ENCODE data around the gene PRR16.

The PRR16 gene

GRCh38 chr5:120614531-120615180, 150.6 kb downstream of the PRR16 start:
- Histone ChIP-seq H3K4me3 (IDR thresholded peaks at IDR 0.05; ENCODE audit: insufficient read depth, low read depth, low read length) (no peak overlapping the region), H3K4me2 (no peak overlapping the region), H3K79me2 (ENCODE audit: insufficient read depth, low read depth) (no peaks in the 10 kb centered on the region)

GRCh38 chr5:120615967-120616645, 152.0 kb downstream of the PRR16 start:
- Histone ChIP-seq H4K20me1 (ENCODE audit: insufficient read depth) (no peaks in the 10 kb centered on the region), H3K4me2 (no peak overlapping the region), H3K27ac (no peak overlapping the region), H3K27me3 (ENCODE audit: insufficient read depth, low read depth) (no peaks in the 10 kb centered on the region), H3K4me1 (ENCODE audit: low read depth, poor library complexity, severe bottlenecking) (no peaks in the 10 kb centered on the region), H3K9ac (no peak overlapping the region), H2AFZ (ENCODE audit: low read depth) (no peak overlapping the region), H3K36me3 (ENCODE audit: insufficient read depth) (no peaks in the 10 kb centered on the region; the same call in 1 of the 2 replicates), H3K4me3 (IDR thresholded peaks at IDR 0.05; ENCODE audit: insufficient read depth, low read depth, low read length) (no peak overlapping the region), H3K79me2 (ENCODE audit: insufficient read depth, low read depth) (no peaks in the 10 kb centered on the region)
- no peak for TF ChIP-seq CTCF (conservative IDR thresholded peaks at IDR 0.05; ENCODE audit: low read depth, low read length)

More at GRCh38 chr5:120614531-120615180, 150.6 kb downstream of the PRR16 start:
- Histone ChIP-seq H2AFZ (ENCODE audit: low read depth) (no peak overlapping the region), H3K27me3 (ENCODE audit: insufficient read depth, low read depth) (no peaks in the 10 kb centered on the region), H3K9ac (no peak overlapping the region), H4K20me1 (ENCODE audit: insufficient read depth) (no peaks in the 10 kb centered on the region), H3K4me1 (ENCODE audit: low read depth, poor library complexity, severe bottlenecking) (no peaks in the 10 kb centered on the region), H3K27ac (no peak overlapping the region), H3K36me3 (ENCODE audit: insufficient read depth) (no peaks in the 10 kb centered on the region; the same call in 1 of the 2 replicates)
- TF ChIP-seq CTCF (conservative IDR thresholded peaks at IDR 0.05; ENCODE audit: low read depth, low read length), result no peak

- TF ChIP-seq CTCF (conservative IDR thresholded peaks at IDR 0.05; ENCODE audit: low read depth, low read length), result no peak
- Histone ChIP-seq H3K4me1 (ENCODE audit: low read depth, poor library complexity, severe bottlenecking) (peaks cover 8% of the 10 kb centered on the region), H3K27me3 (ENCODE audit: insufficient read depth, low read depth) (no peaks in the 10 kb centered on the region)
Measured at GRCh38 chr5:120621339-120621738, 157.2 kb downstream of the PRR16 start.

GRCh38 chr5:120624021-120624563, 160.0 kb downstream of the PRR16 start:
- Histone ChIP-seq H2AFZ (ENCODE audit: low read depth) (peak overlapping the region; percentile 30; the same call in 1 of the 2 replicates), H4K20me1 (ENCODE audit: insufficient read depth) (no peaks in the 10 kb centered on the region), H3K27ac (no peak overlapping the region), H3K36me3 (ENCODE audit: insufficient read depth) (no peaks in the 10 kb centered on the region), H3K4me1 (ENCODE audit: low read depth, poor library complexity, severe bottlenecking) (peaks cover 8% of the 10 kb centered on the region), H3K79me2 (ENCODE audit: insufficient read depth, low read depth) (no peaks in the 10 kb centered on the region), H3K9ac (no peak overlapping the region), H3K4me3 (IDR thresholded peaks at IDR 0.05; ENCODE audit: insufficient read depth, low read depth, low read length) (no peak overlapping the region), H3K4me2 (peak overlapping the region; percentile 51), H3K27me3 (ENCODE audit: insufficient read depth, low read depth) (no peaks in the 10 kb centered on the region)
- no peak for TF ChIP-seq CTCF (conservative IDR thresholded peaks at IDR 0.05; ENCODE audit: low read depth, low read length)

More at GRCh38 chr5:120621339-120621738, 157.2 kb downstream of the PRR16 start:
- Histone ChIP-seq H3K27ac (no peak overlapping the region), H3K4me3 (IDR thresholded peaks at IDR 0.05; ENCODE audit: insufficient read depth, low read depth, low read length) (no peak overlapping the region), H3K4me2 (no peak overlapping the region), H3K36me3 (ENCODE audit: insufficient read depth) (no peaks in the 10 kb centered on the region; the same call in 1 of the 2 replicates), H3K9ac (no peak overlapping the region), H4K20me1 (ENCODE audit: insufficient read depth) (no peaks in the 10 kb centered on the region), H2AFZ (ENCODE audit: low read depth) (no peak overlapping the region), H3K79me2 (ENCODE audit: insufficient read depth, low read depth) (no peaks in the 10 kb centered on the region)

Measured in KMS-11 (cell line).